OCI-LY3 (cell line): ENCODE measurements around the gene BMPER.

Experiments used
- EZH2phosphoT487 ChIP-seq: fragments of 200-600 bp; shearing (Covaris generic); IDR thresholded peaks from 2 replicates; pipeline ENCODE4 v1.6.1; 2018; ENCODE audit warnings: antibody characterized with exemption, mixed run types, low read depth
- TF ChIP-seq, protein P1 (sequence below): fragments of 200-600, 300-600 bp; sonication (generic); IDR thresholded peaks from 2 replicates; pipeline ENCODE4 v1.5.1; 2014; ENCODE audit warnings: antibody characterized with exemption, low read length, low read depth

DNA sequence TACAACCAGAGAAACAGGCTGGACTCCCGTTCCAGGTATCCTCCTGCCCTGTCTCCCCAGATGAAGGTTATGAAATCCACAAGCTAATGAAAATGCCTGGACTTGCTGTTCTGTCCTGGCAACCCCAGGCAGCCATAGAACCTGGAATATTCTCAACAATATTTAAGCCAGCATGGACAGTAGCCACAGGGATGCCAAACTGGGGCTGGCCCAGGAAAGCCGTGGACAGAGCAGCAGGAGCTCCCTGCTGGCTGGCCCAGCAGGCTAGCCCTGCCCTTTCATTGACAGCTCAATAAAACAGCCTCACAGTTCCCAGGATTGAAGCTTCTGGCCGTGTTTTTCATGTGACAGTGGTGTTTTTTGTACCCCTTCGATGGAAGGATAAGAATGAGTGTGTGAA, 230.6 kb downstream of the BMPER start:
- TF ChIP-seq, protein P1, sequence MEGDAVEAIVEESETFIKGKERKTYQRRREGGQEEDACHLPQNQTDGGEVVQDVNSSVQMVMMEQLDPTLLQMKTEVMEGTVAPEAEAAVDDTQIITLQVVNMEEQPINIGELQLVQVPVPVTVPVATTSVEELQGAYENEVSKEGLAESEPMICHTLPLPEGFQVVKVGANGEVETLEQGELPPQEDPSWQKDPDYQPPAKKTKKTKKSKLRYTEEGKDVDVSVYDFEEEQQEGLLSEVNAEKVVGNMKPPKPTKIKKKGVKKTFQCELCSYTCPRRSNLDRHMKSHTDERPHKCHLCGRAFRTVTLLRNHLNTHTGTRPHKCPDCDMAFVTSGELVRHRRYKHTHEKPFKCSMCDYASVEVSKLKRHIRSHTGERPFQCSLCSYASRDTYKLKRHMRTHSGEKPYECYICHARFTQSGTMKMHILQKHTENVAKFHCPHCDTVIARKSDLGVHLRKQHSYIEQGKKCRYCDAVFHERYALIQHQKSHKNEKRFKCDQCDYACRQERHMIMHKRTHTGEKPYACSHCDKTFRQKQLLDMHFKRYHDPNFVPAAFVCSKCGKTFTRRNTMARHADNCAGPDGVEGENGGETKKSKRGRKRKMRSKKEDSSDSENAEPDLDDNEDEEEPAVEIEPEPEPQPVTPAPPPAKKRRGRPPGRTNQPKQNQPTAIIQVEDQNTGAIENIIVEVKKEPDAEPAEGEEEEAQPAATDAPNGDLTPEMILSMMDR, result no peak
- no peak for TF ChIP-seq EZH2phosphoT487
